HepG2 (cell line): ENCODE data around the gene TOP2A. TPM values are rescaled to one million over a fixed set of nuclear protein-coding genes. Genes with fewer than 3 reads are reported as not detected.

ENCODE experiments used
- AHR ChIP-seq: IDR thresholded peaks from 2 replicates; pipeline ENCODE4 v1.6.1; 2018; ENCODE audit warnings: missing genetic modification reagents, missing compliant biosample characterization
- ATF1 ChIP-seq: IDR thresholded peaks from 2 replicates; pipeline ENCODE4 v1.6.1; 2016; ENCODE audit warnings: mild to moderate bottlenecking, control low read depth
- CBX5 ChIP-seq: sonication (generic); formaldehyde crosslinking; IDR thresholded peaks from 2 replicates; pipeline ENCODE4 v1.4.0; 2020; ENCODE audit warnings: missing genetic modification reagents, borderline replicate concordance
- CERS6 ChIP-seq: sonication (generic); formaldehyde crosslinking; IDR thresholded peaks from 2 replicates; pipeline ENCODE4 v1.5.0; 2020; ENCODE audit warnings: missing genetic modification reagents
- HES4 ChIP-seq: sonication (generic); formaldehyde crosslinking; IDR thresholded peaks from 2 replicates; pipeline ENCODE4 v1.9.0; 2021; ENCODE audit warnings: mild to moderate bottlenecking, missing genetic modification reagents, borderline replicate concordance
- KLF12 ChIP-seq: sonication (generic); formaldehyde crosslinking; IDR thresholded peaks from 2 replicates; pipeline ENCODE4 v1.4.0; 2020; ENCODE audit warnings: missing genetic modification reagents, borderline replicate concordance
- NBN ChIP-seq: fragments of 450-650 bp; conservative IDR thresholded peaks from 2 replicates; pipeline ENCODE4 v1.6.1; 2017
- NR2C2 ChIP-seq: sonication (generic); formaldehyde crosslinking; IDR thresholded peaks from 2 replicates; pipeline ENCODE4 v1.4.0; 2020; ENCODE audit warnings: missing genetic modification reagents, mild to moderate bottlenecking, moderate library complexity, borderline replicate concordance
- PAF1 ChIP-seq: IDR thresholded peaks from 2 replicates; pipeline ENCODE4 v1.6.1; 2016; ENCODE audit warnings: missing genetic modification reagents, missing compliant biosample characterization
- PAWR ChIP-seq: sonication (generic); formaldehyde crosslinking; IDR thresholded peaks from 2 replicates; pipeline ENCODE4 v1.4.0; 2020; ENCODE audit warnings: missing genetic modification reagents, mild to moderate bottlenecking, borderline replicate concordance
- PHB2 ChIP-seq: fragments of 450-650 bp; IDR thresholded peaks from 2 replicates; pipeline ENCODE4 v1.6.1; 2018; ENCODE audit not compliant: partially characterized antibody
- POGZ ChIP-seq: sonication (generic); formaldehyde crosslinking; IDR thresholded peaks from 2 replicates; pipeline ENCODE4 v1.4.0; 2020; ENCODE audit warnings: mild to moderate bottlenecking, missing genetic modification reagents
- RCOR2 ChIP-seq: IDR thresholded peaks from 2 replicates; pipeline ENCODE4 v1.6.1; 2016; ENCODE audit warnings: missing biosample characterization, missing genetic modification reagents
- SPEN ChIP-seq: sonication (generic); formaldehyde crosslinking; IDR thresholded peaks from 2 replicates; pipeline ENCODE4 v1.5.1; 2020; ENCODE audit warnings: low read depth, mild to moderate bottlenecking, missing genetic modification reagents
- SSRP1 ChIP-seq: IDR thresholded peaks from 2 replicates; pipeline ENCODE4 v1.6.1; 2016; ENCODE audit warnings: control low read depth
- ZBTB42 ChIP-seq: sonication (generic); formaldehyde crosslinking; IDR thresholded peaks from 2 replicates; pipeline ENCODE4 v1.5.0; 2020; ENCODE audit warnings: mild to moderate bottlenecking, missing genetic modification reagents
- ZFP36L2 ChIP-seq: sonication (generic); formaldehyde crosslinking; IDR thresholded peaks from 2 replicates; pipeline ENCODE4 v1.4.0; 2020; ENCODE audit warnings: missing genetic modification reagents
- ZFP41 ChIP-seq: sonication (generic); formaldehyde crosslinking; IDR thresholded peaks from 2 replicates; pipeline ENCODE4 v1.4.0; 2020; ENCODE audit warnings: mild to moderate bottlenecking, missing genetic modification reagents, borderline replicate concordance
- ZNF263 ChIP-seq: sonication (generic); formaldehyde crosslinking; IDR thresholded peaks from 2 replicates; pipeline ENCODE4 v1.4.0; 2020; ENCODE audit warnings: missing genetic modification reagents
- ZNF318 ChIP-seq: sonication (generic); formaldehyde crosslinking; IDR thresholded peaks from 2 replicates; pipeline ENCODE4 v1.4.0; 2020; ENCODE audit warnings: mild to moderate bottlenecking, missing genetic modification reagents
- ZNF564 ChIP-seq: sonication (generic); formaldehyde crosslinking; IDR thresholded peaks from 2 replicates; pipeline ENCODE4 v1.8.1; 2023; ENCODE audit warnings: mild to moderate bottlenecking, missing genetic modification reagents
- ZNF607 ChIP-seq: sonication (generic); formaldehyde crosslinking; IDR thresholded peaks from 2 replicates; pipeline ENCODE4 v1.5.1; 2020; ENCODE audit warnings: missing genetic modification reagents, mild to moderate bottlenecking, borderline replicate concordance
- ZNF782 ChIP-seq: sonication (generic); formaldehyde crosslinking; IDR thresholded peaks from 2 replicates; pipeline ENCODE4 v1.4.0; 2020; ENCODE audit warnings: missing genetic modification reagents, mild to moderate bottlenecking, borderline replicate concordance
- polyA plus RNA-seq, 8 experiments: library from polyadenylated mRNA; depleted of rRNA in 3 of 8; stranded (reverse) in 7 of 8; unstranded in 1 of 8; fragments of >200 nt; fragmentation: Illumina TruSeq in 4 of 8; extraction: Trizol in 4 of 8; gene quantifications; 2 replicates each; pipeline versions ENCODE4 v1.2.1 to v1.2.3, GENCODE V29; 2011 to 2016; ENCODE audit warnings: low read depth in 4 of 8, missing spikeins in 1 of 8, mixed read lengths in 1 of 8; ENCODE audit not compliant: insufficient read depth in 1 of 8
- total RNA-seq, 5 experiments: library from RNA; depleted of rRNA; stranded (reverse); fragments of >200 nt; fragmentation: Illumina TruSeq; extraction: Trizol; gene quantifications; 2 replicates each; pipeline ENCODE4 v1.2.3, GENCODE V29; 2016; ENCODE audit warnings: low read depth in 1 of 5

The TOP2A gene
- total and polyA plus RNA-seq, 2 of the 13 experiments (the other 11 are each of a cell fraction or from before 2014, with no cell fraction given): 108 to 327 TPM

- TF ChIP-seq SPEN (peak; percentile 52; the same call in 1 of the 2 replicates), ZFP36L2 (no peak), AHR (CRISPR knock-in tag) (no peak), NR2C2 (CRISPR knock-in tag) (no peak), SSRP1 (CRISPR knock-in tag) (no peak), RCOR2 (CRISPR knock-in tag) (no peak), PHB2 (no peak), ATF1 (CRISPR knock-in tag) (peak; percentile 88), NBN (no peak), CERS6 (CRISPR knock-in tag) (0 out of 2 replicates have a peak, but pooled peaks have one; percentile 16), ZNF318 (CRISPR knock-in tag) (no peak), ZNF564 (CRISPR knock-in tag) (peak; percentile 94; the same call in 1 of the 2 replicates), CBX5 (CRISPR knock-in tag) (no peak), PAWR (CRISPR knock-in tag) (peak; percentile 60; the same call in 1 of the 2 replicates), ZNF782 (CRISPR knock-in tag) (no peak), ZFP41 (CRISPR knock-in tag) (no peak), HES4 (CRISPR knock-in tag) (no peak), ZBTB42 (no peak), ZNF607 (CRISPR knock-in tag) (peak; percentile 71), POGZ (CRISPR knock-in tag) (peak; percentile 82), KLF12 (CRISPR knock-in tag) (no peak), PAF1 (CRISPR knock-in tag) (no peak), ZNF263 (peak; percentile 38; the same call in 1 of the 2 replicates)
Measured at GRCh38 chr17:40417609-40418427, at the start of gene TOP2A (continued).
